ENCODE data around the gene SPOCK2.

DNA sequence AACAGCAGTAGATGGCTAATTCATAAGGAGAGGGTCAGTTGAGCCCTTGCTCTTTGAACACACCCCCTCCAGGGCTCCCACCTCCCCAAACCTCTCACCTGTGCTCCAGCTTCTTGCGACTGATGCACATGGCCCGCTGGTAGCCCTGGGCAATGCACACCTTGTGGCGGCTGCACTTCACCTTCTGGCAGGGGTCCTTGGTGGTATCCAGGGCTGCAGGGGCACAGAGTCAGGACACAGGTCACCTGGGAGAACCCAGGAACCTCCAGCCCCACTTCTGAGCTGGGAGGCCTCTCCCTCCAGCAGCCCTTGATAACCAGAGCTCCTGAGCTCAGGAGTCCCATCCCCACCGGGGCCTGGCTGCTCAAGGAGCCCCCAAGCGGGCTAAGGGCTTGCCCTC, 16.3 kb downstream of the SPOCK2 start:
- TF ChIP-seq CTCF (IDR thresholded peaks at IDR 0.05) = no peak
- TF ChIP-seq POLR2A (IDR thresholded peaks at IDR 0.05) = no peak

Data from lower leg skin (tissue), 3 donors.